Transverse colon (tissue), 4 donors: ENCODE results near the gene CYP4F8. TPM values are rescaled to one million over a fixed set of nuclear protein-coding genes. Genes with fewer than 3 reads are reported as not detected.
A peak's percentile ranks its signal among the peaks of the same experiment; 100 is the strongest.

Experiments used
- DNase-seq: peaks from one replicate; pipeline ENCODE4 v3.0.0-alpha.2; 2019
- H3K27ac ChIP-seq, 4 donors: fragments of 200-600 bp; sonication (generic); 2 replicates each; pipeline ENCODE4 v1.5.1; 2016 to 2018; ENCODE audit warnings: inconsistent platforms in 4 of 4
- H3K27me3 ChIP-seq: fragments of 200-600 bp; sonication (generic); 2 replicates; pipeline ENCODE4 v1.5.1; 2017; ENCODE audit warnings: inconsistent platforms
- H3K36me3 ChIP-seq, 4 donors: fragments of 200-600 bp; sonication (generic); 2 replicates each; pipeline ENCODE4 v1.5.1; 2017 to 2019; ENCODE audit warnings: inconsistent platforms in 4 of 4
- H3K4me1 ChIP-seq, 4 donors: fragments of 200-600 bp; sonication (generic); 2 replicates each; pipeline ENCODE4 v1.5.1; 2017 to 2020; ENCODE audit warnings: inconsistent platforms in 4 of 4
- H3K4me3 ChIP-seq, 4 donors: fragments of 200-600 bp; sonication (generic); 1 replicate in 1 of 4; 2 replicates in 3 of 4; pipeline versions ENCODE4 v1.5.1 to v1.6.1; 2017 to 2019; ENCODE audit warnings: inconsistent platforms in 4 of 4
- H3K9me3 ChIP-seq, 2 donors: fragments of 200-600 bp; sonication (generic); 2 replicates each; pipeline ENCODE4 v1.5.1; 2017 to 2019; ENCODE audit warnings: inconsistent platforms in 2 of 2
- EP300 ChIP-seq: sonication (generic); formaldehyde crosslinking; IDR thresholded peaks from one replicate; pipeline ENCODE4 v1.6.1; 2017; ENCODE audit warnings: antibody characterized with exemption, low read depth
- POLR2A ChIP-seq: fragments of 450-650 bp; IDR thresholded peaks from one replicate; pipeline ENCODE4 v1.6.1; 2016; ENCODE audit warnings: antibody characterized with exemption, mild to moderate bottlenecking, moderate library complexity
- POLR2AphosphoS5 ChIP-seq, 3 donors: sonication (generic); formaldehyde crosslinking; IDR thresholded peaks; one replicate each; pipeline ENCODE4 v1.6.1; 2016; ENCODE audit warnings: antibody characterized with exemption in 3 of 3
- WGBS, 2 donors: methylation state at CpG; one replicate each; pipeline ENCODE4 v1.1.5; 2018; ENCODE audit warnings: low coverage in 1 of 2; 5-methylcytosine and 5-hydroxymethylcytosine counted together
- in situ Hi-C, 4 donors: fragments of 200-750 bp; cut with MboI; loops; one replicate each; pipeline versions ENCODE4 v1.15.0 to v1.15.1; 2017; ENCODE audit warnings: low sequenced_read_pairs in 3 of 4, low pct_ligation_motif_present in 1 of 4, low pct_unique_long_range_greater_than_20kb in 1 of 4
- intact Hi-C: fragments of 100-400 bp; cut with DNase I; formaldehyde crosslinking; loops from one replicate; pipeline ENCODE4 v1.15.1; 2023; ENCODE audit warnings: low total_unique reads
- total RNA-seq, 4 donors: library from RNA; depleted of rRNA; stranded (reverse); fragments of >200 nt; gene quantifications; one replicate each; pipeline ENCODE4 v1.1.0, GENCODE V29; 2016
- TF ChIP-seq, protein P1 (sequence below), 5 experiments: fragments of 200-600 bp in 3 of 5; fragments of 450-650 bp in 2 of 5; sonication (generic) in 3 of 5; IDR thresholded peaks; 1 replicate in 2 of 5; 2 replicates in 3 of 5; pipeline ENCODE4 v1.5.1; 2016 to 2017; ENCODE audit warnings: antibody characterized with exemption in 5 of 5, inconsistent platforms in 3 of 5, mild to moderate bottlenecking in 2 of 5, moderate library complexity in 1 of 5

CYP4F8 gene
- total RNA-seq, 4 donors from 2014 or later, result not detected

DNA sequence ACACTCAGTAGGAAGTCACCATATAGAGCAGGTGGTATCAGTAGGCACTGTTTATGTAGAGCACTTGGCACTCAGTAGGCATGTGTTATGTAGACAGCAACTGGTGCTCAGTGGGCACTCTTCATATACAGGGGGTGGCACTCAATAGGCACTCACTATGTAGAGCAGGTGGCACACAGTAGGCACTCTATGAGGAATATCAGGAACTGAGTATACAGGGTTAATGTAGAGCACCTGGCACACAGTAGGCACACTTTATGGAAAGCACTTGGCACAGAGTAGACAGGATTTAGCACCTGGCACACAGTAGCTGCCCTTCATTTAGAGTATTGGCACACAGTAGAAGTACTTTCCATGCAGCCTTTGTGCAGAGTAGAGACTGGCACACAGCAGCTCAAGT lies 24.6 kb downstream of the CYP4F8 start:
- no peak for DNase-seq
- in situ Hi-C loops, result loop anchor here (25.0 kb wide), 2 partner anchors 173 to 548 kb away; partner anchors contain the start of genes AP1M1 (in 3 of the 4), FAM32A (in 3 of the 4) and OR10H1 (in 2 of the 4)
- no peak for TF ChIP-seq POLR2AphosphoS5 (IDR thresholded peaks at IDR 0.05)
- TF ChIP-seq, protein P1, sequence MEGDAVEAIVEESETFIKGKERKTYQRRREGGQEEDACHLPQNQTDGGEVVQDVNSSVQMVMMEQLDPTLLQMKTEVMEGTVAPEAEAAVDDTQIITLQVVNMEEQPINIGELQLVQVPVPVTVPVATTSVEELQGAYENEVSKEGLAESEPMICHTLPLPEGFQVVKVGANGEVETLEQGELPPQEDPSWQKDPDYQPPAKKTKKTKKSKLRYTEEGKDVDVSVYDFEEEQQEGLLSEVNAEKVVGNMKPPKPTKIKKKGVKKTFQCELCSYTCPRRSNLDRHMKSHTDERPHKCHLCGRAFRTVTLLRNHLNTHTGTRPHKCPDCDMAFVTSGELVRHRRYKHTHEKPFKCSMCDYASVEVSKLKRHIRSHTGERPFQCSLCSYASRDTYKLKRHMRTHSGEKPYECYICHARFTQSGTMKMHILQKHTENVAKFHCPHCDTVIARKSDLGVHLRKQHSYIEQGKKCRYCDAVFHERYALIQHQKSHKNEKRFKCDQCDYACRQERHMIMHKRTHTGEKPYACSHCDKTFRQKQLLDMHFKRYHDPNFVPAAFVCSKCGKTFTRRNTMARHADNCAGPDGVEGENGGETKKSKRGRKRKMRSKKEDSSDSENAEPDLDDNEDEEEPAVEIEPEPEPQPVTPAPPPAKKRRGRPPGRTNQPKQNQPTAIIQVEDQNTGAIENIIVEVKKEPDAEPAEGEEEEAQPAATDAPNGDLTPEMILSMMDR (IDR thresholded peaks at IDR 0.05), result no peak
- no peak for TF ChIP-seq POLR2A
- TF ChIP-seq EP300, result no peak
- peaks cover 0 to 26% (median 20%) of the 10 kb centered on the region in 4 donors for H3K4me1 ChIP-seq
- H3K36me3 ChIP-seq, result no peaks in the 10 kb centered on the region
- no peak overlapping the region for H3K4me3 ChIP-seq
- H3K9me3 ChIP-seq, result no peaks in the 10 kb centered on the region
- H3K27me3 ChIP-seq, result no peaks in the 10 kb centered on the region
- intact Hi-C loops, result loop anchor here (10.0 kb wide), 1 partner anchor 235 kb away; no protein-coding TSS in a partner anchor
- peak overlapping the region; percentile 83 to 88 (median 88) for H3K27ac ChIP-seq

DNA sequence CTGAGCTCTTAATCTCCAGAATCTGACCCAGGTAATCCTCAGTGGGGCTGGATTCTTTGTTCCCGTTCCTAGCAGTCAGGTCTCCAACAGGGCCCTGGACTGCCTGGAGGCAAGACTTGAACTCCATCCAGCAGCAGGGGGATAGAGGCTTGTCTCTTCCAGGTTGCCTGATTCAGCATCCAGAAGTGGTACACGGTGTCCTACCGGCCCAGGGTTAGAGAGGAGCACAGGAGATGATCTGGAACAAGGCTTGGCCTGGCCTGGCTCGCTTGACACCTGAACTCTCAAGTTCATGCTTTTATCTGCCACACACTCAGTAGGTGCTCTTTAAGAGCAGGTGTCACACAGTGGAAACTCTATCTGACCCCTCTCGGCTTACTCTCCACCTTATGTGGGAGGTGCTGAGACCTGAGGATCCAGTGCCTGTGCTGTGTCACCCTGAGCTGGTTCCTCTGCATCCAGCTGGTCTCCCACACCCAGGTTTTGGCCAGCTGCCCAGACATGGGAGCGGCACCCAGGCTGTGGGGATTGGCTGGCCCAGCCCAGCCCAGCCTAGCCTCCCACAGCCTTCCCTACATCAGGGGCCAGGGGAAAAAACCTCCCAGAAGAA lies 25.4 kb downstream of the CYP4F8 start, which contains the start of gene CYP4F3:
Gene CYP4F3, plus strand, starts transcription at position 604 of the 610 bp plus-strand sequence. CDS start 519 bp downstream, outside the sequence.
- no peaks in the 10 kb centered on the region for H3K36me3 ChIP-seq
- H3K27ac ChIP-seq, result peak within 1 kb of the TSS; percentile 83 to 88 (median 88)
- peaks cover 0 to 26% (median 20%) of the 10 kb centered on the region in 4 donors for H3K4me1 ChIP-seq
- H3K27me3 ChIP-seq, result no peaks in the 10 kb centered on the region
- 49% methylated on average over 6 of the region's 6 CpGs; no CpG with 5 or more reads in 1 of the 2 donors for WGBS, 2 donors
- peak; percentile 96 for DNase-seq
- in situ Hi-C loops (loop anchor here (25.0 kb wide), 2 partner anchors 172 to 547 kb away; partner anchors contain the start of genes AP1M1 (in 3 of the 4), FAM32A (in 3 of the 4) and OR10H1 (in 2 of the 4)), intact Hi-C loops (no loop called here)
- TF ChIP-seq, protein P1 (IDR thresholded peaks at IDR 0.05), result no peak
- TF ChIP-seq POLR2AphosphoS5 (IDR thresholded peaks at IDR 0.05), result peak; percentile 19 to 59 (median 48)
- H3K4me3 ChIP-seq, result no peak within 1 kb of the TSS
- H3K9me3 ChIP-seq, result no peaks in the 10 kb centered on the region

DNA sequence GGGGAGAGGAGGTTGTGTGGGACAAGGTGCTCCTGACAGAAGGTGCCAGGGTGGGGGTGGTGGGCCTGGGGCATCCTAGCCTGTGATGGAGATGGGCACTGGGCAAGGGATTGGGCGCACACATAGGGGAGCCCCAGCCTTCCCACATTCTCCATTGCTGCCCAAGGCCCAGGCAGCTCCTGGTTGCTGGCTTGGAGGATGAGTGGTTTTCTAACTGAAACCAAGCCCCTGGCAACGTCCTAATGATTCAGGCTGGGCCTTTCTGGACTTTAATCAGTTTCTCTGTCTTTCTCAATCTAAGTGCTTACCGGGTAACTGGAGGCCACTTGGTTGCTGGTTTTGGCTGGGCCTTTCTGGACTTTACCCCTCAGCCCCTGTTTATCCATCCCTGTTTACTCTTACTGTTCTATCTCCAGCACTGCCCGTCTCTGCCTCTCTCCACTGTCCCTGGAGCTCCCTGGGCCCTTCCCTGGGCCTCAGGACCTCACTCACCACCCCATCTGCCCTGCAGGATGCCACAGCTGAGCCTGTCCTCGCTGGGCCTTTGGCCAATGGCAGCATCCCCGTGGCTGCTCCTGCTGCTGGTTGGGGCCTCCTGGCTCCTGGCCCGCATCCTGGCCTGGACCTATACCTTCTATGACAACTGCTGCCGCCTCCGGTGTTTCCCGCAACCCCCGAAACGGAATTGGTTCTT lies 26.0 kb downstream of the CYP4F8 start:
- peaks cover 0 to 26% (median 20%) of the 10 kb centered on the region in 4 donors for H3K4me1 ChIP-seq
- intact Hi-C loops, result no loop called here

More for the DNA sequence above, 26.0 kb downstream of the CYP4F8 start:
- WGBS, 2 donors, result 33 to 54% methylated on average over 2 to 12 of the region's 12 CpGs
- in situ Hi-C loops, result loop anchor here (25.0 kb wide), 2 partner anchors 171 to 546 kb away; partner anchors contain the start of genes AP1M1 (in 3 of the 4), FAM32A (in 3 of the 4) and OR10H1 (in 2 of the 4)
- DNase-seq, result peak; percentile 48
- Histone ChIP-seq H3K27ac (peak overlapping the region; percentile 83 to 88 (median 88)), H3K27me3 (no peaks in the 10 kb centered on the region), H3K36me3 (no peaks in the 10 kb centered on the region), H3K9me3 (no peaks in the 10 kb centered on the region), H3K4me3 (no peak overlapping the region)
- TF ChIP-seq, protein P1 (IDR thresholded peaks at IDR 0.05), result no peak
- TF ChIP-seq POLR2A, result peak; percentile 20
- no peak for TF ChIP-seq POLR2AphosphoS5 (IDR thresholded peaks at IDR 0.05)
- no peak for TF ChIP-seq EP300
